ENCODE results near the gene RBM7. TPM values are rescaled to one million over a fixed set of nuclear protein-coding genes. Genes with fewer than 3 reads are reported as not detected.

Gene RBM7
- total RNA-seq, 1 experiment from 2014 or later = 27.9 TPM

DNA sequence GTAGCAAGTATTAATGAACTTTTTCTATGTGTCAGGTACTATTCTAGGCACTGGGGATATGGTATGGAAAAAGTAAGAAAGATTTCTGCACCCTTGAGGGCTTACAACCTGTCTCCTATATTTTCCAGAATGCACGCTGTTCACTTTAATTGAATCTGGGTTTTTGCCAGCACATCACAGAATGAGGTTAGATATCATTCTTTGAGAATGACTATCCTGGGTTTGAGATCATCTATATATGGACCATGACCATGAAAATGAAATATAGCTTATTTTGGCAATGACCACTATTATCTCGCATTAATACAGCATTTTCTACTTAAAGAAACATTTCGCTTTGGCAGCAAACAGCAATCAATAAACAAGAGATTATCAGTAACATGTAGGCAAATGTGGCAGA, 47.0 kb upstream of the RBM7 start:
- H3K4me3 ChIP-seq (replicated peaks in 1 of 2; ENCODE audit: low read depth in 1 of 2, low read length in 2 of 2) = no peak overlapping the region
- H3K79me2 ChIP-seq (ENCODE audit: insufficient read depth, low read length) = no peaks in the 10 kb centered on the region
- H3K9me2 ChIP-seq (ENCODE audit: insufficient read depth) = no peaks in the 10 kb centered on the region
- H3K4me1 ChIP-seq (ENCODE audit: control insufficient read depth in 1 of 2, insufficient read depth in 2 of 2, low read length in 2 of 2) = no peaks in the 10 kb centered on the region
- no peaks in the 10 kb centered on the region for H4K20me1 ChIP-seq (ENCODE audit: insufficient read depth)
- ChIA-PET CTCF (no interaction called here), POLR2A (no interaction called here), RAD21 (ENCODE audit: low non-redundant PET in 1 of 2, low total read pairs in 2 of 2, uncharacterized antibody in 2 of 2, unreplicated experiment in 2 of 2) (no interaction called here)
- H3K9me3 ChIP-seq (ENCODE audit: control insufficient read depth in 1 of 2, insufficient read depth in 1 of 2, low read depth in 1 of 2, low read length in 2 of 2) = no peaks in the 10 kb centered on the region
- DNase-seq (ENCODE audit: low read depth, low spot score) (no peak), ATAC-seq (no peak)
- no peak overlapping the region for H3K27ac ChIP-seq (ENCODE audit: low read depth, low read length)
- no peak overlapping the region for H3K4me2 ChIP-seq (ENCODE audit: low read length)
- no TSS peak for BruUV-seq (replicated peaks)
- no peak overlapping the region for H2AFZ ChIP-seq (ENCODE audit: low read depth, low read length, poor library complexity, severe bottlenecking)
- no peaks in the 10 kb centered on the region for H3K27me3 ChIP-seq (ENCODE audit: insufficient read depth, low read length)
- intact Hi-C loops (cut with micrococcal nuclease) = no loop called here
- H3K36me3 ChIP-seq (ENCODE audit: control insufficient read depth in 1 of 2, insufficient read depth in 2 of 2, low read length in 2 of 2) = no peaks in the 10 kb centered on the region
- no peak overlapping the region for H3K9ac ChIP-seq (ENCODE audit: low read length)
- TF ChIP-seq, protein P1, sequence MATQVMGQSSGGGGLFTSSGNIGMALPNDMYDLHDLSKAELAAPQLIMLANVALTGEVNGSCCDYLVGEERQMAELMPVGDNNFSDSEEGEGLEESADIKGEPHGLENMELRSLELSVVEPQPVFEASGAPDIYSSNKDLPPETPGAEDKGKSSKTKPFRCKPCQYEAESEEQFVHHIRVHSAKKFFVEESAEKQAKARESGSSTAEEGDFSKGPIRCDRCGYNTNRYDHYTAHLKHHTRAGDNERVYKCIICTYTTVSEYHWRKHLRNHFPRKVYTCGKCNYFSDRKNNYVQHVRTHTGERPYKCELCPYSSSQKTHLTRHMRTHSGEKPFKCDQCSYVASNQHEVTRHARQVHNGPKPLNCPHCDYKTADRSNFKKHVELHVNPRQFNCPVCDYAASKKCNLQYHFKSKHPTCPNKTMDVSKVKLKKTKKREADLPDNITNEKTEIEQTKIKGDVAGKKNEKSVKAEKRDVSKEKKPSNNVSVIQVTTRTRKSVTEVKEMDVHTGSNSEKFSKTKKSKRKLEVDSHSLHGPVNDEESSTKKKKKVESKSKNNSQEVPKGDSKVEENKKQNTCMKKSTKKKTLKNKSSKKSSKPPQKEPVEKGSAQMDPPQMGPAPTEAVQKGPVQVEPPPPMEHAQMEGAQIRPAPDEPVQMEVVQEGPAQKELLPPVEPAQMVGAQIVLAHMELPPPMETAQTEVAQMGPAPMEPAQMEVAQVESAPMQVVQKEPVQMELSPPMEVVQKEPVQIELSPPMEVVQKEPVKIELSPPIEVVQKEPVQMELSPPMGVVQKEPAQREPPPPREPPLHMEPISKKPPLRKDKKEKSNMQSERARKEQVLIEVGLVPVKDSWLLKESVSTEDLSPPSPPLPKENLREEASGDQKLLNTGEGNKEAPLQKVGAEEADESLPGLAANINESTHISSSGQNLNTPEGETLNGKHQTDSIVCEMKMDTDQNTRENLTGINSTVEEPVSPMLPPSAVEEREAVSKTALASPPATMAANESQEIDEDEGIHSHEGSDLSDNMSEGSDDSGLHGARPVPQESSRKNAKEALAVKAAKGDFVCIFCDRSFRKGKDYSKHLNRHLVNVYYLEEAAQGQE (IDR thresholded peaks at IDR 0.05; ENCODE audit: low read depth) = no peak
- TF ChIP-seq EZH2phosphoT487 (IDR thresholded peaks at IDR 0.05; ENCODE audit: borderline replicate concordance) = no peak
- TF ChIP-seq POLR2A (IDR thresholded peaks at IDR 0.05; ENCODE audit: borderline replicate concordance, extremely low read depth, insufficient read depth, insufficient read length) = no peak
- no peak for TF ChIP-seq CEBPB (IDR thresholded peaks at IDR 0.05; ENCODE audit: low read depth)
- TF ChIP-seq ELF1 (IDR thresholded peaks at IDR 0.05; ENCODE audit: borderline replicate concordance, low read depth) = no peak
- no peak for TF ChIP-seq RAD21 (IDR thresholded peaks at IDR 0.05; ENCODE audit: low read depth)
- TF ChIP-seq SP1 (IDR thresholded peaks at IDR 0.05; ENCODE audit: low read depth) = no peak
- TF ChIP-seq EGR1 (IDR thresholded peaks at IDR 0.05; ENCODE audit: low read depth) = no peak
- no peak for TF ChIP-seq SRF (IDR thresholded peaks at IDR 0.05; ENCODE audit: low read depth)
- TF ChIP-seq JUND (IDR thresholded peaks at IDR 0.05) = no peak
- TF ChIP-seq SIN3A (IDR thresholded peaks at IDR 0.05; ENCODE audit: low read depth) = no peak
- TF ChIP-seq, protein P2, sequence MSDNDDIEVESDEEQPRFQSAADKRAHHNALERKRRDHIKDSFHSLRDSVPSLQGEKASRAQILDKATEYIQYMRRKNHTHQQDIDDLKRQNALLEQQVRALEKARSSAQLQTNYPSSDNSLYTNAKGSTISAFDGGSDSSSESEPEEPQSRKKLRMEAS (IDR thresholded peaks at IDR 0.05) = no peak
- TF ChIP-seq, protein P3, sequence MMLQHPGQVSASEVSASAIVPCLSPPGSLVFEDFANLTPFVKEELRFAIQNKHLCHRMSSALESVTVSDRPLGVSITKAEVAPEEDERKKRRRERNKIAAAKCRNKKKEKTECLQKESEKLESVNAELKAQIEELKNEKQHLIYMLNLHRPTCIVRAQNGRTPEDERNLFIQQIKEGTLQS (IDR thresholded peaks at IDR 0.05) = no peak
- TF ChIP-seq TCF7L2 (IDR thresholded peaks at IDR 0.05; ENCODE audit: borderline replicate concordance, extremely low read depth, insufficient read depth, insufficient read length) = no peak
- TF ChIP-seq CBX3 (IDR thresholded peaks at IDR 0.05; ENCODE audit: low read depth) = no peak
- TF ChIP-seq, protein P4, sequence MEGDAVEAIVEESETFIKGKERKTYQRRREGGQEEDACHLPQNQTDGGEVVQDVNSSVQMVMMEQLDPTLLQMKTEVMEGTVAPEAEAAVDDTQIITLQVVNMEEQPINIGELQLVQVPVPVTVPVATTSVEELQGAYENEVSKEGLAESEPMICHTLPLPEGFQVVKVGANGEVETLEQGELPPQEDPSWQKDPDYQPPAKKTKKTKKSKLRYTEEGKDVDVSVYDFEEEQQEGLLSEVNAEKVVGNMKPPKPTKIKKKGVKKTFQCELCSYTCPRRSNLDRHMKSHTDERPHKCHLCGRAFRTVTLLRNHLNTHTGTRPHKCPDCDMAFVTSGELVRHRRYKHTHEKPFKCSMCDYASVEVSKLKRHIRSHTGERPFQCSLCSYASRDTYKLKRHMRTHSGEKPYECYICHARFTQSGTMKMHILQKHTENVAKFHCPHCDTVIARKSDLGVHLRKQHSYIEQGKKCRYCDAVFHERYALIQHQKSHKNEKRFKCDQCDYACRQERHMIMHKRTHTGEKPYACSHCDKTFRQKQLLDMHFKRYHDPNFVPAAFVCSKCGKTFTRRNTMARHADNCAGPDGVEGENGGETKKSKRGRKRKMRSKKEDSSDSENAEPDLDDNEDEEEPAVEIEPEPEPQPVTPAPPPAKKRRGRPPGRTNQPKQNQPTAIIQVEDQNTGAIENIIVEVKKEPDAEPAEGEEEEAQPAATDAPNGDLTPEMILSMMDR (IDR thresholded peaks at IDR 0.05 in 2 of 3, conservative IDR thresholded peaks at IDR 0.05 in 1 of 3; ENCODE audit: borderline replicate concordance in 1 of 3, insufficient read depth in 1 of 3, low read depth in 2 of 3, low read length in 2 of 3) = no peak
- TF ChIP-seq YY1 (IDR thresholded peaks at IDR 0.05; ENCODE audit: extremely low read depth, insufficient replicate concordance, low read depth, low read length) = no peak
- no peak for TF ChIP-seq FOSL1 (IDR thresholded peaks at IDR 0.05; ENCODE audit: low read depth)

All from HCT116 (cell line).